GM23338 (cell line): ENCODE measurements around the gene RCOR3. TPM values are rescaled to one million over a fixed set of nuclear protein-coding genes. Genes with fewer than 3 reads are reported as not detected.

Source experiments
- ATAC-seq: fragments of 200-7000 bp; cut with Tn5 transposase; 3 replicates; pipeline ENCODE4 v1.9.1; 2020
- DNase-seq: peaks from one replicate; pipeline ENCODE4 v3.0.0-alpha.2; 2015; ENCODE audit warnings: low spot score
- H2AFZ ChIP-seq: fragments of 200-600 bp; sonication (generic); 2 replicates; pipeline ENCODE4 v1.8.0; 2016; ENCODE audit warnings: antibody characterized with exemption, mild to moderate bottlenecking, moderate library complexity
- H3F3A ChIP-seq: fragments of 200-600 bp; sonication (generic); replicated peaks from 2 replicates; pipeline ENCODE4 v1.8.0; 2017; ENCODE audit warnings: antibody characterized with exemption, mixed run types, low read depth
- H3K27ac ChIP-seq: fragments of 200-600 bp; sonication (generic); 2 replicates; pipeline ENCODE4 v1.6.1; 2016; ENCODE audit warnings: low read depth
- H3K27me3 ChIP-seq: fragments of 200-600 bp; sonication (generic); 2 replicates; pipeline ENCODE4 v1.8.0; 2016; ENCODE audit warnings: mild to moderate bottlenecking, mixed run types, moderate library complexity; ENCODE audit not compliant: insufficient read depth
- H3K36me3 ChIP-seq: fragments of 200-600 bp; sonication (generic); 2 replicates; pipeline ENCODE4 v1.8.0; 2016; ENCODE audit warnings: mild to moderate bottlenecking; ENCODE audit not compliant: insufficient read depth
- H3K4me1 ChIP-seq: fragments of 200-600 bp; sonication (generic); 2 replicates; pipeline ENCODE4 v1.8.0; 2016; ENCODE audit warnings: mild to moderate bottlenecking, moderate library complexity; ENCODE audit not compliant: insufficient read depth
- H3K4me2 ChIP-seq: fragments of 200-600 bp; sonication (generic); 2 replicates; pipeline ENCODE4 v1.7.1; 2017; ENCODE audit warnings: mixed run types
- H3K4me3 ChIP-seq: fragments of 200-600 bp; sonication (generic); 2 replicates; pipeline ENCODE4 v1.6.1; 2016; ENCODE audit warnings: mixed run types
- H3K79me2 ChIP-seq: fragments of 200-600 bp; sonication (generic); replicated peaks from 2 replicates; pipeline ENCODE4 v1.8.0; 2017; ENCODE audit warnings: mild to moderate bottlenecking; ENCODE audit not compliant: insufficient read depth
- H3K9me2 ChIP-seq: fragments of 200-600 bp; sonication (generic); 2 replicates; pipeline ENCODE4 v1.8.0; 2017; ENCODE audit not compliant: insufficient read depth
- H4K20me1 ChIP-seq: fragments of 200-600 bp; sonication (generic); replicated peaks from 2 replicates; pipeline ENCODE4 v1.8.0; 2017; ENCODE audit warnings: mild to moderate bottlenecking; ENCODE audit not compliant: insufficient read depth
- H3K27ac Mint-ChIP-seq: 2 replicates; pipeline ENCODE4 v1.8.0; 2020; ENCODE audit warnings: inconsistent platforms, mild to moderate bottlenecking, moderate library complexity, mixed read lengths
- H3K27me3 Mint-ChIP-seq: 3 replicates; pipeline ENCODE4 v1.8.0; 2022; ENCODE audit warnings: low read depth, mild to moderate bottlenecking, moderate library complexity, mixed read lengths, inconsistent platforms; ENCODE audit not compliant: insufficient read depth, poor library complexity
- H3K36me3 Mint-ChIP-seq: 3 replicates; pipeline ENCODE4 v1.8.0; 2021; ENCODE audit warnings: low read depth, mild to moderate bottlenecking, inconsistent platforms, moderate library complexity, mixed read lengths
- H3K4me1 Mint-ChIP-seq: 3 replicates; pipeline ENCODE4 v1.8.0; 2020; ENCODE audit warnings: mild to moderate bottlenecking, inconsistent platforms, mixed read lengths
- H3K4me3 Mint-ChIP-seq: 3 replicates; pipeline ENCODE4 v1.8.0; 2021; ENCODE audit warnings: moderate library complexity, mild to moderate bottlenecking, inconsistent platforms, mixed read lengths
- H3K9me3 Mint-ChIP-seq: 3 replicates; pipeline ENCODE4 v1.8.0; 2020; ENCODE audit warnings: moderate library complexity, mild to moderate bottlenecking, inconsistent platforms, mixed read lengths
- CREB1 ChIP-seq: fragments of 250-450 bp; sonication (Bioruptor Pico); IDR thresholded peaks from 2 replicates; pipeline ENCODE4 v1.5.0; 2020; ENCODE audit warnings: low read depth, mild to moderate bottlenecking, moderate library complexity
- CTCF ChIP-seq, 2 experiments: fragments of 200-600 bp in 1 of 2; sonication (generic) in 1 of 2; conservative IDR thresholded peaks; 2 replicates each; pipeline versions ENCODE4 v1.5.1 to v1.6.1; 2016 to 2017; ENCODE audit warnings: antibody characterized with exemption in 2 of 2, low read depth in 2 of 2, mild to moderate bottlenecking in 2 of 2, moderate library complexity in 1 of 2
- ETS1 ChIP-seq: IDR thresholded peaks from 2 replicates; pipeline ENCODE4 v1.6.1; 2016; ENCODE audit warnings: antibody characterized with exemption
- EZH2 ChIP-seq: fragments of 200-600 bp; sonication (generic); IDR thresholded peaks from one replicate; pipeline ENCODE4 v1.8.0; 2017; ENCODE audit warnings: antibody characterized with exemption, mild to moderate bottlenecking, low read depth; ENCODE audit not compliant: unreplicated experiment
- EZH2phosphoT487 ChIP-seq: fragments of 200-600 bp; sonication (generic); IDR thresholded peaks from one replicate; pipeline ENCODE4 v1.8.1; 2018; ENCODE audit warnings: antibody characterized with exemption; ENCODE audit not compliant: unreplicated experiment
- JUNB ChIP-seq: IDR thresholded peaks from one replicate; pipeline ENCODE4 v1.6.1; 2016; ENCODE audit warnings: antibody characterized with exemption; ENCODE audit not compliant: unreplicated experiment
- NANOG ChIP-seq: IDR thresholded peaks from 2 replicates; pipeline ENCODE4 v1.6.1; 2016; ENCODE audit warnings: antibody characterized with exemption, borderline replicate concordance
- STAT1 ChIP-seq: IDR thresholded peaks from one replicate; pipeline ENCODE4 v1.6.1; 2016; ENCODE audit warnings: antibody characterized with exemption; ENCODE audit not compliant: unreplicated experiment
- ZNF462 ChIP-seq: fragments of 250-450 bp; sonication (Bioruptor Pico); IDR thresholded peaks from 2 replicates; pipeline ENCODE4 v1.5.0; 2020; ENCODE audit warnings: mild to moderate bottlenecking, moderate library complexity
- polyA plus RNA-seq: library from polyadenylated mRNA; unstranded; fragments of >200 nt; fragmentation: Nextera tagmentation; extraction: Ambion mirVana; gene quantifications from 2 replicates; pipeline ENCODE4 v1.2.1, GENCODE V29; 2016
- total RNA-seq: library from RNA; depleted of rRNA; stranded (reverse); fragments of >200 nt; shearing (Covaris generic); gene quantifications from 2 replicates; pipeline ENCODE4 v1.2.3, GENCODE V29; 2014
- TF ChIP-seq, protein P1 (sequence below): IDR thresholded peaks from one replicate; pipeline ENCODE4 v1.6.1; 2018; ENCODE audit warnings: antibody characterized with exemption; ENCODE audit not compliant: unreplicated experiment

The RCOR3 gene
- total and polyA plus RNA-seq, 2 experiments from 2014 or later, result 19.4 to 26.2 TPM

- TF ChIP-seq ZNF462 (no peak), NANOG (no peak), ETS1 (no peak)
Observed at GRCh38 chr1:211352465-211352864, 93.3 kb downstream of the RCOR3 start (continued).

DNA sequence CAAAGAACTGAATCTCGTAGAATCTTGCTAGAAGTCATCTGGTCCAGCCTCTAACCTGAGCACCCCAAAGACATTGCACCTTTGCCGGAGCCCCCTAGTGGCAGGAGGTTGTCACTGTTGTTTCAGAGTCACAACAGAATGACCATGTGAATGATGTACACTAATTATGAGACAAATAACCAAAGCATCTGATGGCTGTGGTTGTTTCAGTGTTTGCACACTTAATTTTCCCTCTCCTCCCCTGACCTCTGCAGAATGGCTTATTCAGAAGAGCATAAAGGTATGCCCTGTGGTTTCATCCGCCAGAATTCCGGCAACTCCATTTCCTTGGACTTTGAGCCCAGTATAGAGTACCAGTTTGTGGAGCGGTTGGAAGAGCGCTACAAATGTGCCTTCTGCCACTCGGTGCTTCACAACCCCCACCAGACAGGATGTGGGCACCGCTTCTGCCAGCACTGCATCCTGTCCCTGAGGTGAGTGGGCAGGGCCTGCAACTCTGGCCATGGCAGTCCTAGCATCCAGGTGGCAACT is 93.9 kb downstream of the RCOR3 start:
- Histone ChIP-seq H3K4me2 (no peak overlapping the region), H3K79me2 (no peaks in the 10 kb centered on the region), H4K20me1 (no peaks in the 10 kb centered on the region; the same call in 1 of the 2 replicates), H2AFZ (no peak overlapping the region), H3K27me3 (no peaks in the 10 kb centered on the region), H3K4me3 (no peak overlapping the region), H3K4me1 (no peaks in the 10 kb centered on the region), H3K36me3 (no peaks in the 10 kb centered on the region), H3F3A (no peaks in the 10 kb centered on the region), H3K27ac (no peak overlapping the region), H3K9me2 (no peaks in the 10 kb centered on the region)
- no peak overlapping the region for H3K27ac Mint-ChIP-seq
- peaks cover 21% of the 10 kb centered on the region for H3K36me3 Mint-ChIP-seq
- ATAC-seq (peak; percentile 88), DNase-seq (peak; percentile 74)
- TF ChIP-seq ETS1, result no peak
- TF ChIP-seq, protein P1, sequence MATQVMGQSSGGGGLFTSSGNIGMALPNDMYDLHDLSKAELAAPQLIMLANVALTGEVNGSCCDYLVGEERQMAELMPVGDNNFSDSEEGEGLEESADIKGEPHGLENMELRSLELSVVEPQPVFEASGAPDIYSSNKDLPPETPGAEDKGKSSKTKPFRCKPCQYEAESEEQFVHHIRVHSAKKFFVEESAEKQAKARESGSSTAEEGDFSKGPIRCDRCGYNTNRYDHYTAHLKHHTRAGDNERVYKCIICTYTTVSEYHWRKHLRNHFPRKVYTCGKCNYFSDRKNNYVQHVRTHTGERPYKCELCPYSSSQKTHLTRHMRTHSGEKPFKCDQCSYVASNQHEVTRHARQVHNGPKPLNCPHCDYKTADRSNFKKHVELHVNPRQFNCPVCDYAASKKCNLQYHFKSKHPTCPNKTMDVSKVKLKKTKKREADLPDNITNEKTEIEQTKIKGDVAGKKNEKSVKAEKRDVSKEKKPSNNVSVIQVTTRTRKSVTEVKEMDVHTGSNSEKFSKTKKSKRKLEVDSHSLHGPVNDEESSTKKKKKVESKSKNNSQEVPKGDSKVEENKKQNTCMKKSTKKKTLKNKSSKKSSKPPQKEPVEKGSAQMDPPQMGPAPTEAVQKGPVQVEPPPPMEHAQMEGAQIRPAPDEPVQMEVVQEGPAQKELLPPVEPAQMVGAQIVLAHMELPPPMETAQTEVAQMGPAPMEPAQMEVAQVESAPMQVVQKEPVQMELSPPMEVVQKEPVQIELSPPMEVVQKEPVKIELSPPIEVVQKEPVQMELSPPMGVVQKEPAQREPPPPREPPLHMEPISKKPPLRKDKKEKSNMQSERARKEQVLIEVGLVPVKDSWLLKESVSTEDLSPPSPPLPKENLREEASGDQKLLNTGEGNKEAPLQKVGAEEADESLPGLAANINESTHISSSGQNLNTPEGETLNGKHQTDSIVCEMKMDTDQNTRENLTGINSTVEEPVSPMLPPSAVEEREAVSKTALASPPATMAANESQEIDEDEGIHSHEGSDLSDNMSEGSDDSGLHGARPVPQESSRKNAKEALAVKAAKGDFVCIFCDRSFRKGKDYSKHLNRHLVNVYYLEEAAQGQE, result no peak
- no peak for TF ChIP-seq JUNB
- no peak for TF ChIP-seq EZH2phosphoT487
- no peak for TF ChIP-seq EZH2
- TF ChIP-seq STAT1, result no peak
- no peak for TF ChIP-seq NANOG
- TF ChIP-seq CREB1 (CRISPR knock-in tag), result no peak
- peak; percentile 87 to 91 for TF ChIP-seq CTCF (conservative IDR thresholded peaks at IDR 0.05; ENCODE audit: low read depth in 2 of 2)
- peaks cover 18% of the 10 kb centered on the region for H3K9me3 Mint-ChIP-seq
- 0 out of 3 replicates have a peak, but pooled peaks cover 2% of the 10 kb centered on the region for H3K4me1 Mint-ChIP-seq
- H3K4me3 Mint-ChIP-seq, result no peak overlapping the region
- peaks cover 5% of the 10 kb centered on the region for H3K27me3 Mint-ChIP-seq
